ENCODE data around the gene TAF11. TPM values are rescaled to one million over a fixed set of nuclear protein-coding genes. Genes with fewer than 3 reads are reported as not detected.

The TAF11 gene
- total and polyA plus RNA-seq, 2 donors: 34.8 to 62.4 TPM

- peaks cover 21 to 58% of the 10 kb centered on the region in 2 donors for H3K36me3 ChIP-seq (ENCODE audit: control insufficient read depth in 2 of 2, insufficient read depth in 2 of 2, low read length in 1 of 2)
- WGBS: 97% methylated on average over 5 of the region's 5 CpGs
- H3K9me3 ChIP-seq (ENCODE audit: control insufficient read depth in 2 of 2, insufficient read depth in 1 of 2, low read length in 1 of 2): no peaks in the 10 kb centered on the region
- H3K4me1 ChIP-seq (ENCODE audit: control insufficient read depth in 2 of 2, insufficient read depth in 2 of 2, low read length in 2 of 2): no peaks in the 10 kb centered on the region
- no peak overlapping the region for H3K27ac ChIP-seq (ENCODE audit: low read depth in 1 of 2, low read length in 1 of 2)
- DNase-seq (ENCODE audit: low read depth in 6 of 9, low spot score in 9 of 9): no peak
- no peak overlapping the region for H3K4me3 ChIP-seq (ENCODE audit: low read length in 2 of 2)
- H3K27me3 ChIP-seq (ENCODE audit: control insufficient read depth in 2 of 2, insufficient read depth in 1 of 2, low read length in 1 of 2): no peaks in the 10 kb centered on the region
Observed at GRCh38 chr6:34877869-34878485, 9.9 kb downstream of the TAF11 start.

DNA sequence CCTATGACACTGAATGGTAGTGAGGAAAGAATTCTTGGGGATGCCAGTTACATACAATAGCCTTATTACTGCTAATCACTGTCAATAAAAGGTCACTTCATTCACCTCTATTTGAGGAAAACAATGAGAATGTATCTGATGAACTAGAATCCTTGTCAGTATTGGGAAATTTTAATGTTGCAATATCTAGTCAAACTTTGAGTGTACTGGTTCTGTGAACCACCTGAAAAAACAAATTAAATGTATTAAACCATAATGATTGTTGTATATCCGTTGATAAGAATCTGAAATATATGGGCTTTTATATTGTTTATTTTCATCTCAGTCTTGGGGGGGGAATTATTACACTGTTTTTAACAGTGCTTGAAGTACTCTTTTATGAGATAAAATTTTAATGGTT lies 10.6 kb downstream of the TAF11 start:
- Histone ChIP-seq H3K4me3 (ENCODE audit: low read length in 2 of 2) (no peak overlapping the region), H3K27me3 (ENCODE audit: control insufficient read depth in 2 of 2, insufficient read depth in 1 of 2, low read length in 1 of 2) (no peaks in the 10 kb centered on the region), H3K36me3 (ENCODE audit: control insufficient read depth in 2 of 2, insufficient read depth in 2 of 2, low read length in 1 of 2) (peaks cover 27 to 65% of the 10 kb centered on the region in 2 donors), H3K27ac (ENCODE audit: low read depth in 1 of 2, low read length in 1 of 2) (no peak overlapping the region), H3K4me1 (ENCODE audit: control insufficient read depth in 2 of 2, insufficient read depth in 2 of 2, low read length in 2 of 2) (no peaks in the 10 kb centered on the region), H3K9me3 (ENCODE audit: control insufficient read depth in 2 of 2, insufficient read depth in 1 of 2, low read length in 1 of 2) (no peaks in the 10 kb centered on the region)
- no peak for DNase-seq (ENCODE audit: low read depth in 6 of 9, low spot score in 9 of 9)
- 97% methylated on average over 1 of the region's 1 CpG for WGBS

GRCh38 chr6:34876472-34876871 lies 11.4 kb downstream of the TAF11 start:
- H3K36me3 ChIP-seq (ENCODE audit: control insufficient read depth in 2 of 2, insufficient read depth in 2 of 2, low read length in 1 of 2): peaks cover 34 to 72% of the 10 kb centered on the region in 2 donors
- no peaks in the 10 kb centered on the region for H3K27me3 ChIP-seq (ENCODE audit: control insufficient read depth in 2 of 2, insufficient read depth in 1 of 2, low read length in 1 of 2)
- H3K4me3 ChIP-seq (ENCODE audit: low read length in 2 of 2): no peak overlapping the region
- H3K4me1 ChIP-seq (ENCODE audit: control insufficient read depth in 2 of 2, insufficient read depth in 2 of 2, low read length in 2 of 2): no peaks in the 10 kb centered on the region
- WGBS: 96% methylated on average over 3 of the region's 3 CpGs
- DNase-seq (ENCODE audit: low read depth in 6 of 9, low spot score in 9 of 9): no peak
- H3K9me3 ChIP-seq (ENCODE audit: control insufficient read depth in 2 of 2, insufficient read depth in 1 of 2, low read length in 1 of 2): no peaks in the 10 kb centered on the region
- H3K27ac ChIP-seq (ENCODE audit: low read depth in 1 of 2, low read length in 1 of 2): no peak overlapping the region

DNA sequence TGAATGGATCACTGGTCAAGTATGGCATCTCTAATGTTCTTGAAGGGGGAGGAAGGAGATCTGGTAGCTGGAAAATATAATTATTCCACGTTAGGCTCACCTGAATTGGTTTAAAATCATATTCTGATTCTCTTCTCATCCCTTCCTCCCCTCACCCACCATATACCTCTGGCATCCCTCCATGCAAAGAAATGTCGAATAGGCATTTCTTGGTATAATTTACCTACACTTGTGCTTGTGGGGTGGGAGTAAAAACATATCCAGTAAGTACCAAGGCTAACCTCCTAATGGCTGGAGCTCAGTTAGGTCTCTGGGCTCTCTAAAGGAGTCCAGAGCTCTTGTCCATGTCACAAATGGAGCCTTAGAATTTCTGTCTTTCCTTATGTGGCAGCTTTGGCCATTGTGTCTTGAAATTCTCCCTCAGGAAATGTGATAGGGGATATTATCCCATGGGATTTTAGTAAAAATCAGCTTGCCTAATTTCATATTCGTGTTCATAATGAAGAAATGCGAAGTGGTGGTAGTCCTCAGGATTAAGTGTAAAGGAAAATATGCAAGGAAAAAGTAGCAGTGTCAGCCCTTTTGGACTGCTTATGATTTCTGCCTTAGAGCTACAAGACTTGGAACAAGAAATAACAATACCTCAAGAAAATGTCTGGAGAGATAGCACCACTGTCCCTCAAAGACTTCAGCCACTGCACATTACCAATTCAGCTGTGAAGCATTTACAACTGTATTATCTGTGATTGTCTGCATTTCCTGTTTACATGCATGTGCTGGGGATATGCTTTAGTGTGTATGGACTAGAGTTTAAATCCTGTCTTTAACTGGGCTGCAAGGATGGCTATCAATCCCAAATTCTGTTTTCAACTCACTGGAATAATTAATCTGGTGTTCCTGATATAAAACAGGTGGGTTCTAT lies 12.3 kb downstream of the TAF11 start:
- Histone ChIP-seq H3K27ac (ENCODE audit: low read depth in 1 of 2, low read length in 1 of 2) (no peak overlapping the region), H3K36me3 (ENCODE audit: control insufficient read depth in 2 of 2, insufficient read depth in 2 of 2, low read length in 1 of 2) (peaks cover 41 to 81% of the 10 kb centered on the region in 2 donors), H3K9me3 (ENCODE audit: control insufficient read depth in 2 of 2, insufficient read depth in 1 of 2, low read length in 1 of 2) (no peaks in the 10 kb centered on the region), H3K4me1 (ENCODE audit: control insufficient read depth in 2 of 2, insufficient read depth in 2 of 2, low read length in 2 of 2) (no peaks in the 10 kb centered on the region), H3K4me3 (ENCODE audit: low read length in 2 of 2) (no peak overlapping the region), H3K27me3 (ENCODE audit: control insufficient read depth in 2 of 2, insufficient read depth in 1 of 2, low read length in 1 of 2) (no peaks in the 10 kb centered on the region)
- 98% methylated on average over 4 of the region's 4 CpGs for WGBS
- DNase-seq (ENCODE audit: low read depth in 6 of 9, low spot score in 9 of 9): no peak

- H3K9me3 ChIP-seq (ENCODE audit: control insufficient read depth in 2 of 2, insufficient read depth in 1 of 2, low read length in 1 of 2): no peaks in the 10 kb centered on the region
- no peaks in the 10 kb centered on the region for H3K27me3 ChIP-seq (ENCODE audit: control insufficient read depth in 2 of 2, insufficient read depth in 1 of 2, low read length in 1 of 2)
- H3K4me1 ChIP-seq (ENCODE audit: control insufficient read depth in 2 of 2, insufficient read depth in 2 of 2, low read length in 2 of 2): no peaks in the 10 kb centered on the region
- no peak overlapping the region for H3K27ac ChIP-seq (ENCODE audit: low read depth in 1 of 2, low read length in 1 of 2)
- H3K36me3 ChIP-seq (ENCODE audit: control insufficient read depth in 2 of 2, insufficient read depth in 2 of 2, low read length in 1 of 2): peaks cover 37 to 64% of the 10 kb centered on the region in 2 donors
- no peak overlapping the region for H3K4me3 ChIP-seq (ENCODE audit: low read length in 2 of 2)
- WGBS: 98% methylated on average over 1 of the region's 1 CpG
- DNase-seq (ENCODE audit: low read depth in 6 of 9, low spot score in 9 of 9): no peak
Observed at GRCh38 chr6:34872332-34872731, 15.5 kb downstream of the TAF11 start.

- Histone ChIP-seq H3K4me1 (ENCODE audit: control insufficient read depth in 2 of 2, insufficient read depth in 2 of 2, low read length in 2 of 2) (no peaks in the 10 kb centered on the region), H3K9me3 (ENCODE audit: control insufficient read depth in 2 of 2, insufficient read depth in 1 of 2, low read length in 1 of 2) (no peaks in the 10 kb centered on the region), H3K27ac (ENCODE audit: low read depth in 1 of 2, low read length in 1 of 2) (no peak overlapping the region), H3K36me3 (ENCODE audit: control insufficient read depth in 2 of 2, insufficient read depth in 2 of 2, low read length in 1 of 2) (peaks cover 40 to 68% of the 10 kb centered on the region in 2 donors), H3K27me3 (ENCODE audit: control insufficient read depth in 2 of 2, insufficient read depth in 1 of 2, low read length in 1 of 2) (no peaks in the 10 kb centered on the region), H3K4me3 (ENCODE audit: low read length in 2 of 2) (no peak overlapping the region)
- WGBS: 99% methylated on average over 4 of the region's 4 CpGs
- DNase-seq (ENCODE audit: low read depth in 6 of 9, low spot score in 9 of 9): no peak
Observed at GRCh38 chr6:34871853-34872252, 16.0 kb downstream of the TAF11 start.

DNA sequence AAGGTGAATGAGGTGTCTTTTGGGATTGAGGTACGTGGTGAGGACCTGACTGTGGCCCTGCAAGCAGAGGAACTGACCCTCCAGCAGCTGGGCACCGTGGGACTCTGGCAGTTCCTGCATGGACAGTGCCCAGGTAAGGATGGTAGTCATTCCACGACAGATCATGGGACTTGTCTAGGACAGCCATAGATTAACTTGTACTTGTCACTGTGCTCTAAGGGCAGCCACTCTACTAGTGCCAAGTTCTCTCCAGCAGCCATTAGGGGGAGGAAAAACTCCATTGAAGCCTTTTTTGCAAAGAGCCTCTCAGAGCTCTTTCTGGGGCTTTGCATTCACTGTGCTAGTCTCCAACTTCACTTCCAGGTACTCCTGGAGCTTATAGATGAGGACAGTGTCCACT lies 20.4 kb downstream of the TAF11 start:
- Histone ChIP-seq H3K4me1 (ENCODE audit: control insufficient read depth in 2 of 2, insufficient read depth in 2 of 2, low read length in 2 of 2) (no peaks in the 10 kb centered on the region), H3K27me3 (ENCODE audit: control insufficient read depth in 2 of 2, insufficient read depth in 1 of 2, low read length in 1 of 2) (no peaks in the 10 kb centered on the region), H3K36me3 (ENCODE audit: control insufficient read depth in 2 of 2, insufficient read depth in 2 of 2, low read length in 1 of 2) (peaks cover 27 to 52% of the 10 kb centered on the region in 2 donors), H3K27ac (ENCODE audit: low read depth in 1 of 2, low read length in 1 of 2) (no peak overlapping the region), H3K9me3 (ENCODE audit: control insufficient read depth in 2 of 2, insufficient read depth in 1 of 2, low read length in 1 of 2) (no peaks in the 10 kb centered on the region), H3K4me3 (ENCODE audit: low read length in 2 of 2) (no peak overlapping the region)
- DNase-seq (ENCODE audit: low read depth in 6 of 9, low spot score in 9 of 9): no peak
- WGBS: 98% methylated on average over 3 of the region's 3 CpGs

GRCh38 chr6:34866509-34866908 lies 21.3 kb downstream of the TAF11 start:
- 98% methylated on average over 3 of the region's 3 CpGs for WGBS
- Histone ChIP-seq H3K27me3 (ENCODE audit: control insufficient read depth in 2 of 2, insufficient read depth in 1 of 2, low read length in 1 of 2) (no peaks in the 10 kb centered on the region), H3K27ac (ENCODE audit: low read depth in 1 of 2, low read length in 1 of 2) (no peak overlapping the region), H3K9me3 (ENCODE audit: control insufficient read depth in 2 of 2, insufficient read depth in 1 of 2, low read length in 1 of 2) (no peaks in the 10 kb centered on the region), H3K4me1 (ENCODE audit: control insufficient read depth in 2 of 2, insufficient read depth in 2 of 2, low read length in 2 of 2) (no peaks in the 10 kb centered on the region), H3K36me3 (ENCODE audit: control insufficient read depth in 2 of 2, insufficient read depth in 2 of 2, low read length in 1 of 2) (peaks cover 18 to 44% of the 10 kb centered on the region in 2 donors), H3K4me3 (ENCODE audit: low read length in 2 of 2) (no peak overlapping the region)
- DNase-seq (ENCODE audit: low read depth in 6 of 9, low spot score in 9 of 9): no peak

DNA sequence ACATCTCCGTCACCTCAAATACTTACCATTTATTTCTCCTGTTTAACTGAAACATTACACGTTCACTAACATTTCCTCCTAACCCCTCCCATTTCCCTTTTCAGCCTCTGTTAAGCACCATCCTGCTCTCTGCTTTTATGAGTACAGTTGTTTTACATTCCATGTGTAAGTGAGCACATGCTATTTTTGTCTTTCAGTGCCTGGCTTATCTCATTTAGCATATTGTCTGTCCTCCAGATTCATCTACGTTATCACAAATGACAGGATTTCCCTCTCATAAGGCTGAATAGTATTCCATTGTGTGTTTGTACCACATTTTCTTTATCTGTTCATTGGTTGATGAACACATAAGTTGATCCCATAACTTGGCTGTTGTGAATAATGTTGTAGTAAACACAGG lies 22.7 kb downstream of the TAF11 start:
- WGBS: 95% methylated on average over 3 of the region's 3 CpGs
- no peaks in the 10 kb centered on the region for H3K4me1 ChIP-seq (ENCODE audit: control insufficient read depth in 2 of 2, insufficient read depth in 2 of 2, low read length in 2 of 2)
- DNase-seq (ENCODE audit: low read depth in 6 of 9, low spot score in 9 of 9): no peak
- no peak overlapping the region for H3K27ac ChIP-seq (ENCODE audit: low read depth in 1 of 2, low read length in 1 of 2)
- H3K27me3 ChIP-seq (ENCODE audit: control insufficient read depth in 2 of 2, insufficient read depth in 1 of 2, low read length in 1 of 2): no peaks in the 10 kb centered on the region
- peaks cover 18 to 44% of the 10 kb centered on the region in 2 donors for H3K36me3 ChIP-seq (ENCODE audit: control insufficient read depth in 2 of 2, insufficient read depth in 2 of 2, low read length in 1 of 2)
- H3K9me3 ChIP-seq (ENCODE audit: control insufficient read depth in 2 of 2, insufficient read depth in 1 of 2, low read length in 1 of 2): no peaks in the 10 kb centered on the region
- H3K4me3 ChIP-seq (ENCODE audit: low read length in 2 of 2): no peak overlapping the region

Data from thymus (tissue), 11 donors.